NT2/D1 (cell line): ENCODE results near the gene TBC1D24.

Experiments used
- SUZ12 ChIP-seq: IDR thresholded peaks from 2 replicates; pipeline ENCODE4 v1.6.1; 2011; ENCODE audit not compliant: insufficient read length, insufficient read depth; ENCODE audit errors: extremely low read depth
- YY1 ChIP-seq: IDR thresholded peaks from 2 replicates; pipeline ENCODE4 v1.6.1; 2011; ENCODE audit not compliant: insufficient read length, insufficient read depth
- ZNF274 ChIP-seq: IDR thresholded peaks from 2 replicates; pipeline ENCODE4 v1.6.1; 2011; ENCODE audit warnings: mild to moderate bottlenecking, low read depth, low read length

DNA sequence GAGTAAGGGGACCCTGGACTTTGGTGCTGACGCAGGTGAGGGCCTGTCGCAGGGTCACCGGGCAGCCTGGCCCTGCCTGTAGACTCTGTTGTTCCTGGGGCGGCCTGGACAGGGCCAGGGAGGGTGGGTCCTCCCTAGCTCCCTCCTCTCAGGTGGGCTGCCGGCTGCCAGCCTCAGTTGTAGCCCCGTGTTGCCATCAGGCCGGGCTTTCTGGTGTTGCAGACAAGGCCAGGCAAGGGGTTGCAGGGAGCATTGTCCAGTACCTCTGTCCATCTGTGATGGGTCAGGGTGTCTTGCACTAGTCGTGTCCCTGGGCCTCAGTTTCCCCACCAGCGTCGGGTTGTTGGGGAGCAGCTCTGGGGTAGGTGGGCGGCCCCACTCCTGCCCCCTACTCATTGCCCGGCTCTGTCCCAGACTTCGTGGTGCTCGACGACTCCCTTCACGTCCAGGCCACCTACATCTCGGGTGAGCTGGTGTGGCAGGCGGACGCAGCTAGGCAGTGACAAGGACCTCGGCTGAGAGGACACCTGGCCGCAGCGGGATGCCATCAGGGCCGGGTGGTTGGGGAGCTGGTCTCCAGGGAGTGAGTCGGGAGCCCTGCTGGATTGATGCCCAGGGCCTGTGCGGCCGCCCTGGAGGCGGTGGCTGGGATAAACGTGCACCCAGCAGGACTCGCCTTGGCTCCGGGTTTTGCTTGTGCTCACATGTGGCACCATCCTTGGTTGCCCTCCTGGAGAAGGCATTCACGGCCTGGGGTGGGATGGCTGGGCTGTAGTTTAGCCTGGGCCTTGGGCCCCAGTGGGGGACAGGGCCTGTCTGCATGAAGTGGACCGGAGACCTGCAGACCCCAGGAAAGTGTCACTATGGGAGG, 54.4 kb downstream of the TBC1D24 start:
- TF ChIP-seq YY1 (no peak), ZNF274 (no peak), SUZ12 (no peak)
